ENCODE data around the gene OR2L13. TPM values are rescaled to one million over a fixed set of nuclear protein-coding genes. Genes with fewer than 3 reads are reported as not detected.

Gene OR2L13
- total and polyA plus RNA-seq, 7 donors = 0.15 TPM; not detected in 6

GRCh38 chr1:248098529-248098928 lies 3.5 kb downstream of the OR2L13 start:
- TF ChIP-seq POLR2A (IDR thresholded peaks at IDR 0.05) = no peak
- no peak for TF ChIP-seq CTCF (IDR thresholded peaks at IDR 0.05)
- intact Hi-C loops (cut with DNase I) = no loop called here
- Histone ChIP-seq H3K27ac (no peak overlapping the region), H3K27me3 (no peaks in the 10 kb centered on the region), H3K4me1 (no peaks in the 10 kb centered on the region), H3K9me3 (peaks cover 0 to 3% (median 0%) of the 10 kb centered on the region in 4 donors), H3K36me3 (no peaks in the 10 kb centered on the region), H3K4me3 (no peak overlapping the region)
- DNase-seq = no peak
- WGBS, 2 donors = 74 to 79% methylated on average over 1 of the region's 1 CpG

GRCh38 chr1:248102847-248103246 lies 7.9 kb downstream of the OR2L13 start:
- Histone ChIP-seq H3K36me3 (no peaks in the 10 kb centered on the region), H3K4me1 (no peaks in the 10 kb centered on the region), H3K4me3 (no peak overlapping the region), H3K27ac (no peak overlapping the region), H3K27me3 (no peaks in the 10 kb centered on the region), H3K9me3 (peaks cover 0 to 5% (median 0%) of the 10 kb centered on the region in 4 donors)
- intact Hi-C loops (cut with DNase I) = no loop called here
- no peak for TF ChIP-seq EP300 (IDR thresholded peaks at IDR 0.05)
- no peak for TF ChIP-seq POLR2A (IDR thresholded peaks at IDR 0.05)
- TF ChIP-seq POLR2AphosphoS5 (IDR thresholded peaks at IDR 0.05) = no peak
- TF ChIP-seq CTCF (IDR thresholded peaks at IDR 0.05) = no peak
- no peak for DNase-seq

DNA sequence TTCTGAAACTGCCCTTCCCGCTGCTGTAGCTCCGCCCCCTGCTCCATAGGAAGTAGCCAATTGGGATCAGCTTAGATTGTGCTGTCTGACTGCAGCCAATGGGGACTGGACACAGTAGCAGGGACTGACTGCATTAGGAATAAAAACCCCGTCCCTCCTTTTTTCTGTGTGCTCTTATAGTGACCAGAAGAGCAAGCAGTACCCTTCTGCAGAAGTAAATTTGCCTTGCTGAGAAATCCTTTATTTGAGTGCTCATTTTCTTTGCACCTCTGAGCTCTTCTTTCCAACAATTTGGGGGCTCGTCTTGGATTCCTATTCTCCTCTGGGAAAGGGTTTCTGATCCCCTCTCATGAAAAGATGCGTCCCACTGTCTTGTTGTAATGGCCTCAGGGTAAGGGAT lies 16.2 kb downstream of the OR2L13 start:
- no peak for DNase-seq
- H3K4me3 ChIP-seq = no peak overlapping the region
- no peaks in the 10 kb centered on the region for H3K4me1 ChIP-seq
- WGBS, 2 donors = 68 to 84% methylated on average over 5 of the region's 5 CpGs
- no peak overlapping the region for H3K27ac ChIP-seq
- no peak for TF ChIP-seq EP300 (IDR thresholded peaks at IDR 0.05)
- no peaks in the 10 kb centered on the region for H3K36me3 ChIP-seq
- intact Hi-C loops (cut with DNase I) = no loop called here
- H3K9me3 ChIP-seq = peaks cover 7 to 18% (median 14%) of the 10 kb centered on the region in 4 donors
- no peaks in the 10 kb centered on the region for H3K27me3 ChIP-seq

GRCh38 chr1:248114890-248115289 lies 19.9 kb downstream of the OR2L13 start:
- H3K27me3 ChIP-seq = no peaks in the 10 kb centered on the region
- WGBS, 2 donors = 85 to 86% methylated on average over 7 of the region's 7 CpGs
- DNase-seq = no peak
- no peak for TF ChIP-seq EP300 (IDR thresholded peaks at IDR 0.05)
- no peak for TF ChIP-seq POLR2AphosphoS5 (IDR thresholded peaks at IDR 0.05)
- TF ChIP-seq POLR2A (IDR thresholded peaks at IDR 0.05) = no peak
- no peak for TF ChIP-seq CTCF (IDR thresholded peaks at IDR 0.05)
- peaks cover 7 to 18% (median 14%) of the 10 kb centered on the region in 4 donors for H3K9me3 ChIP-seq
- H3K36me3 ChIP-seq = no peaks in the 10 kb centered on the region
- no peak overlapping the region for H3K27ac ChIP-seq
- intact Hi-C loops (cut with DNase I) = no loop called here
- no peak overlapping the region for H3K4me3 ChIP-seq
- no peaks in the 10 kb centered on the region for H3K4me1 ChIP-seq

DNA sequence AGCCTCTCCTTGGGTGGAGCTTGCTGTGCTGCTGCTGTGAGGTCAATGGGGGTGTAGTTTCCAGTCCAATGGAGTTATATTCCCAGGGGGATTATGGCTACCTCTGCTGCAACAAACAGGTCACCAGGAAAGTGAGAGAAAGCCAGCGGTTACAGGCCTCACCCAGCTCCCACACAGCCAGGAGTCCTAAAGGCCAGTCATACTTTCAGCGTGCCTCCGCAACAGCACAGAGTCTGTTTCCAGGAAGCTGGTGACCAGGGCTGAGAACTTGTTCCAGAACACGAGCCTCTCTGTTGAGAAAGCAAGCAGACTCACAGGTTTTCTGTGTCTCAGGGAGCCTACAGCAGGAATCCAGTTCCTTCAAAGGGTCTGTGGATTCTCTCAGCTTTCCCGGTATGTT lies 32.7 kb downstream of the OR2L13 start:
- no peaks in the 10 kb centered on the region for H3K4me1 ChIP-seq
- intact Hi-C loops (cut with DNase I) = no loop called here
- H3K27ac ChIP-seq = no peak overlapping the region
- WGBS, 2 donors = 79 to 86% methylated on average over 5 of the region's 5 CpGs
- H3K4me3 ChIP-seq = no peak overlapping the region
- no peaks in the 10 kb centered on the region for H3K27me3 ChIP-seq
- TF ChIP-seq POLR2AphosphoS5 (IDR thresholded peaks at IDR 0.05) (no peak), CTCF (IDR thresholded peaks at IDR 0.05) (no peak), EP300 (IDR thresholded peaks at IDR 0.05) (no peak), POLR2A (IDR thresholded peaks at IDR 0.05) (no peak)
- H3K9me3 ChIP-seq = no peaks in the 10 kb centered on the region
- no peaks in the 10 kb centered on the region for H3K36me3 ChIP-seq
- DNase-seq = no peak

Data from sigmoid colon (tissue), 7 donors.